GM10266 (cell line): Measurements from ENCODE around the gene VPS8.
"Not testable (repeated sequence)": the region's sequence is repeated elsewhere in the genome, so short reads cannot be mapped to it uniquely, and the experiment has no call there.

ENCODE experiments used
- DNase-seq: peaks from one replicate; pipeline ENCODE4 v3.0.0; 2012; ENCODE audit errors: extremely low spot score
- CTCF ChIP-seq: IDR thresholded peaks from 2 replicates; pipeline ENCODE4 v1.5.1; 2012; ENCODE audit warnings: mild to moderate bottlenecking, low read depth; ENCODE audit not compliant: control insufficient read depth, insufficient read depth; ENCODE audit errors: missing control alignments

VPS8 gene

GRCh38 chr3:184887574-184887973 is 75.6 kb downstream of the VPS8 start:
- no peak for DNase-seq
- TF ChIP-seq CTCF: no peak

- DNase-seq: no peak
- TF ChIP-seq CTCF: no peak
Observed at GRCh38 chr3:184889312-184889904, 77.4 kb downstream of the VPS8 start.

- TF ChIP-seq CTCF: no peak
- DNase-seq: no peak
Observed at GRCh38 chr3:184894051-184894450, 82.1 kb downstream of the VPS8 start.

GRCh38 chr3:184895350-184895749 is 83.4 kb downstream of the VPS8 start:
- no peak for TF ChIP-seq CTCF
- DNase-seq: no peak

- no peak for DNase-seq
- no peak for TF ChIP-seq CTCF
Observed at GRCh38 chr3:184896336-184896735, 84.4 kb downstream of the VPS8 start.

- no peak for TF ChIP-seq CTCF
- DNase-seq: no peak
Observed at GRCh38 chr3:184899953-184900595, 88.1 kb downstream of the VPS8 start.

GRCh38 chr3:184907031-184907430 is 95.1 kb downstream of the VPS8 start:
- DNase-seq: not testable (repeated sequence)
